ENCODE data around the gene DUSP23.

DNA sequence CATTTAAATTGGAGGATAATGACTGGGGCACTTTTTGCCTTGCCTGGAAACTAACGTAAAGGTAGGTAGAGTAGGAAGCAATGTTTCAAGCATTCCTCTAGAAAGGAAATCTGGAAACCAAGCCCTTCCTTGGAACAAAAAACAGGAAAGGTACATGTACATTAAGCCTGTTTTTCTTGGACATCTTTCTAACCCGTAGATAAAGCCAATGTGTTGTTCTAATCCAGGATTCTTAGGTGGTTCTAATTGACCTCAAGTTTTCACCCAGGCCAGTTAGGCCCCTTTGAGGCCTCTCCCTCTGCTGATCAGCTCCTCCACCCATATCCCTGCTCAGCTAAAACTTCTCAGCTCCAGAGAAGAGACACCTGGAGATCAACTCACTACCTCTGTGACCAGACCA is 6.3 kb upstream of the DUSP23 start:
- TF ChIP-seq, protein P1, sequence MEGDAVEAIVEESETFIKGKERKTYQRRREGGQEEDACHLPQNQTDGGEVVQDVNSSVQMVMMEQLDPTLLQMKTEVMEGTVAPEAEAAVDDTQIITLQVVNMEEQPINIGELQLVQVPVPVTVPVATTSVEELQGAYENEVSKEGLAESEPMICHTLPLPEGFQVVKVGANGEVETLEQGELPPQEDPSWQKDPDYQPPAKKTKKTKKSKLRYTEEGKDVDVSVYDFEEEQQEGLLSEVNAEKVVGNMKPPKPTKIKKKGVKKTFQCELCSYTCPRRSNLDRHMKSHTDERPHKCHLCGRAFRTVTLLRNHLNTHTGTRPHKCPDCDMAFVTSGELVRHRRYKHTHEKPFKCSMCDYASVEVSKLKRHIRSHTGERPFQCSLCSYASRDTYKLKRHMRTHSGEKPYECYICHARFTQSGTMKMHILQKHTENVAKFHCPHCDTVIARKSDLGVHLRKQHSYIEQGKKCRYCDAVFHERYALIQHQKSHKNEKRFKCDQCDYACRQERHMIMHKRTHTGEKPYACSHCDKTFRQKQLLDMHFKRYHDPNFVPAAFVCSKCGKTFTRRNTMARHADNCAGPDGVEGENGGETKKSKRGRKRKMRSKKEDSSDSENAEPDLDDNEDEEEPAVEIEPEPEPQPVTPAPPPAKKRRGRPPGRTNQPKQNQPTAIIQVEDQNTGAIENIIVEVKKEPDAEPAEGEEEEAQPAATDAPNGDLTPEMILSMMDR (IDR thresholded peaks at IDR 0.05; ENCODE audit: low read depth, low read length): no peak
- no peak for TF ChIP-seq EZH2phosphoT487 (IDR thresholded peaks at IDR 0.05; ENCODE audit: low read depth)

Data from OCI-LY3 (cell line).